ENCODE results near the gene CDH23. TPM values are rescaled to one million over a fixed set of nuclear protein-coding genes. Genes with fewer than 3 reads are reported as not detected.

Gene CDH23
- total and polyA plus RNA-seq, 7 donors = 1.00 to 3.8 (median 1.9) TPM

DNA sequence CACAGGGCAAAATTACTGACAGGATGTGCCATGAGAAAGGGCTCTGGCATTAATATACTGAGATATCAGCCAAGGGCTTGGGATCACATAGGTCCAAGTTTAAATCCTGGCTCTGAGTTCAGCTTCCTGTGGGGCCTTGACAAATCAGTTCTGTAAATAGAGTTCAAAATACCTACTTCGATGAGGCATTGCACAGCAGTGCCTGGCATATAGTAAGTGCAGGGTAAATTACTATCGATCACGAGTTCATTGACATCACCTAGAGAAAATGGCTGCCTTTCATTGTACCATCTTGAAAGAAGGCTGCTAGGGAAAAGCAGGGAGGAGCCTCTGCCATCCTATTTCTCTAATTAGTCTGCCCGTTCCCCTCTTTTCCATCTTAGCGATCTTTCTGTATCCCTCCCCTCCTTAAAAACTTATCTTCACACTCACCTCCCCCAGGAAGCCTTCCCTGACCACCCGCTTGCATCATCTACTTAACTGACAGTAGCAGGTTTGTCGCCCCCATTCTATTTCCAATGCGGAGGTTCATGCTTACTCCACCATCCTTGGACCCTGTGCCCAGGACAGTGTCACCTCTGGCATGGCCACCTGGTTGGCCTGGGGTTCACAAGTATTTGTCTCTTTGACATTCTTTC is 198.3 kb downstream of the CDH23 start:
- H3K36me3 ChIP-seq (ENCODE audit: insufficient read depth in 1 of 2, low read depth in 1 of 2) = no peaks in the 10 kb centered on the region
- H3K4me1 ChIP-seq = peaks cover 8% of the 10 kb centered on the region
- ATAC-seq (no peak), DNase-seq (no peak)
- H3K9me3 ChIP-seq = no peaks in the 10 kb centered on the region
- TF ChIP-seq, protein P1, sequence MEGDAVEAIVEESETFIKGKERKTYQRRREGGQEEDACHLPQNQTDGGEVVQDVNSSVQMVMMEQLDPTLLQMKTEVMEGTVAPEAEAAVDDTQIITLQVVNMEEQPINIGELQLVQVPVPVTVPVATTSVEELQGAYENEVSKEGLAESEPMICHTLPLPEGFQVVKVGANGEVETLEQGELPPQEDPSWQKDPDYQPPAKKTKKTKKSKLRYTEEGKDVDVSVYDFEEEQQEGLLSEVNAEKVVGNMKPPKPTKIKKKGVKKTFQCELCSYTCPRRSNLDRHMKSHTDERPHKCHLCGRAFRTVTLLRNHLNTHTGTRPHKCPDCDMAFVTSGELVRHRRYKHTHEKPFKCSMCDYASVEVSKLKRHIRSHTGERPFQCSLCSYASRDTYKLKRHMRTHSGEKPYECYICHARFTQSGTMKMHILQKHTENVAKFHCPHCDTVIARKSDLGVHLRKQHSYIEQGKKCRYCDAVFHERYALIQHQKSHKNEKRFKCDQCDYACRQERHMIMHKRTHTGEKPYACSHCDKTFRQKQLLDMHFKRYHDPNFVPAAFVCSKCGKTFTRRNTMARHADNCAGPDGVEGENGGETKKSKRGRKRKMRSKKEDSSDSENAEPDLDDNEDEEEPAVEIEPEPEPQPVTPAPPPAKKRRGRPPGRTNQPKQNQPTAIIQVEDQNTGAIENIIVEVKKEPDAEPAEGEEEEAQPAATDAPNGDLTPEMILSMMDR (IDR thresholded peaks at IDR 0.05) = no peak
- H3K27me3 ChIP-seq (ENCODE audit: insufficient read depth in 3 of 3, low read length in 2 of 3) = no peaks in the 10 kb centered on the region
- no peak overlapping the region for H3K27ac ChIP-seq
- intact Hi-C loops (cut with DNase I) = no loop called here
- H3K4me3 ChIP-seq = no peak overlapping the region
- WGBS, 3 donors = 86 to 89% (median 87%) methylated on average over 8 of the region's 8 CpGs

- no peak for DNase-seq
- Histone ChIP-seq H3K27me3 (ENCODE audit: insufficient read depth in 3 of 3, low read length in 2 of 3) (no peaks in the 10 kb centered on the region), H3K4me1 (peaks cover 8% of the 10 kb centered on the region), H3K36me3 (ENCODE audit: insufficient read depth in 1 of 2, low read depth in 1 of 2) (no peaks in the 10 kb centered on the region), H3K9me3 (no peaks in the 10 kb centered on the region), H3K27ac (no peak overlapping the region), H3K4me3 (no peak overlapping the region)
- 78 to 93% (median 86%) methylated on average over 7 of the region's 7 CpGs for WGBS, 3 donors
- TF ChIP-seq, protein P1 (IDR thresholded peaks at IDR 0.05) = no peak
- intact Hi-C loops (cut with DNase I) = no loop called here
- no peak for ATAC-seq
Observed at GRCh38 chr10:71595649-71596048, 198.9 kb downstream of the CDH23 start.

- no peak overlapping the region for H3K4me3 ChIP-seq
- H3K4me1 ChIP-seq = peaks cover 8% of the 10 kb centered on the region
- H3K9me3 ChIP-seq = no peaks in the 10 kb centered on the region
- intact Hi-C loops (cut with DNase I) = no loop called here
- ATAC-seq (no peak), DNase-seq (no peak)
- WGBS, 3 donors = 94 to 98% (median 96%) methylated on average over 3 of the region's 3 CpGs
- no peaks in the 10 kb centered on the region for H3K36me3 ChIP-seq (ENCODE audit: insufficient read depth in 1 of 2, low read depth in 1 of 2)
- TF ChIP-seq, protein P1 (IDR thresholded peaks at IDR 0.05) = no peak
- no peak overlapping the region for H3K27ac ChIP-seq
- H3K27me3 ChIP-seq (ENCODE audit: insufficient read depth in 3 of 3, low read length in 2 of 3) = no peaks in the 10 kb centered on the region
Observed at GRCh38 chr10:71596127-71596526, 199.4 kb downstream of the CDH23 start.

GRCh38 chr10:71596759-71597158 is 200.0 kb downstream of the CDH23 start:
- Histone ChIP-seq H3K4me1 (peaks cover 8% of the 10 kb centered on the region), H3K36me3 (ENCODE audit: insufficient read depth in 1 of 2, low read depth in 1 of 2) (no peaks in the 10 kb centered on the region), H3K9me3 (no peaks in the 10 kb centered on the region), H3K27ac (no peak overlapping the region), H3K27me3 (ENCODE audit: insufficient read depth in 3 of 3, low read length in 2 of 3) (no peaks in the 10 kb centered on the region), H3K4me3 (no peak overlapping the region)
- intact Hi-C loops (cut with DNase I) = no loop called here
- no peak for ATAC-seq
- TF ChIP-seq, protein P1 (IDR thresholded peaks at IDR 0.05) = no peak
- 93 to 97% (median 94%) methylated on average over 8 of the region's 8 CpGs for WGBS, 3 donors
- no peak for DNase-seq

All from psoas muscle (tissue), 8 donors.